ENCODE data around the gene EML6. TPM values are rescaled to one million over a fixed set of nuclear protein-coding genes. Genes with fewer than 3 reads are reported as not detected.

EML6 gene
- polyA plus RNA-seq, 1 of the 3 experiments (the other 2 are of a cell fraction), result 1.1 TPM

GRCh38 chr2:54945391-54946219, 222.1 kb downstream of the EML6 start (continued):
- TF ChIP-seq, protein P1, sequence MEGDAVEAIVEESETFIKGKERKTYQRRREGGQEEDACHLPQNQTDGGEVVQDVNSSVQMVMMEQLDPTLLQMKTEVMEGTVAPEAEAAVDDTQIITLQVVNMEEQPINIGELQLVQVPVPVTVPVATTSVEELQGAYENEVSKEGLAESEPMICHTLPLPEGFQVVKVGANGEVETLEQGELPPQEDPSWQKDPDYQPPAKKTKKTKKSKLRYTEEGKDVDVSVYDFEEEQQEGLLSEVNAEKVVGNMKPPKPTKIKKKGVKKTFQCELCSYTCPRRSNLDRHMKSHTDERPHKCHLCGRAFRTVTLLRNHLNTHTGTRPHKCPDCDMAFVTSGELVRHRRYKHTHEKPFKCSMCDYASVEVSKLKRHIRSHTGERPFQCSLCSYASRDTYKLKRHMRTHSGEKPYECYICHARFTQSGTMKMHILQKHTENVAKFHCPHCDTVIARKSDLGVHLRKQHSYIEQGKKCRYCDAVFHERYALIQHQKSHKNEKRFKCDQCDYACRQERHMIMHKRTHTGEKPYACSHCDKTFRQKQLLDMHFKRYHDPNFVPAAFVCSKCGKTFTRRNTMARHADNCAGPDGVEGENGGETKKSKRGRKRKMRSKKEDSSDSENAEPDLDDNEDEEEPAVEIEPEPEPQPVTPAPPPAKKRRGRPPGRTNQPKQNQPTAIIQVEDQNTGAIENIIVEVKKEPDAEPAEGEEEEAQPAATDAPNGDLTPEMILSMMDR (IDR thresholded peaks at IDR 0.05), result no peak

DNA sequence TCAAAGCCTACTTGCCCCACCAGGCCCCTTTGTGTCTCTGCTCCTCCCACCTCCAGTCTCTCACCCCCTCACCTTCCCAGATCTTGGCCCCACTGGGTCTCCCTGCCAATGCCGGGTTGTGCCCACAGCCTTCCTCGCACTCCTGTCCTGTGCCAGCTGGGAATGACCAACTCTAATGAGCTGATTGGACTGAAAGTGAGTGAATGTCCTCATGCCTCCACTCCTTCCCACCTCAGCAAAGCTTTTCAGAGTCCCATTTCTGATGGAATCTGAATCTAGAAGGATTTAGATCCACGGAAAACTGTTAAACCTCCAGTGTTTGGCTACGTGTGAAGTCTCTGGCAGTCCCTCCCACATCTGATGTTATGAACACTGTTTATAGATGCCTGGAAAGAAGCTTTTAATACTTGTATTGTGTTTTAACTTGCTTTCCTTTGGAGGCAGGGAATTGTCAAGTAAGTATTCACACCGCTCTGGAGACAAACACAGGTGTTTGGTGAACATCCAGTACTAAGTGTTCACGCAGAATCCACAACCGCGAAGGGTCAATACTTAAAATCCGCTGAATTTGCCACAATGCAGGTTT, 222.9 kb downstream of the EML6 start:
- ChIA-PET POLR2A (no interaction called here), CTCF (interaction anchor here (1.1 to 1.5 kb wide), 2 partner anchors 47 to 222 kb away, joined by 4 read pairs; no protein-coding TSS in a partner anchor)
- Histone ChIP-seq H3K9me3 (no peaks in the 10 kb centered on the region), H3K4me3 (ENCODE audit: low read depth in 2 of 2, low read length in 1 of 2) (no peak overlapping the region), H2AFZ (ENCODE audit: low read depth) (no peak overlapping the region), H4K20me1 (ENCODE audit: insufficient read depth) (no peaks in the 10 kb centered on the region), H3K9ac (no peak overlapping the region), H3F3A (replicated peaks; ENCODE audit: insufficient read depth) (no peaks in the 10 kb centered on the region), H3K27me3 (ENCODE audit: insufficient read depth) (no peaks in the 10 kb centered on the region), H3K36me3 (replicated peaks in 1 of 2; ENCODE audit: control insufficient read depth in 1 of 2, insufficient read depth in 2 of 2, low read length in 1 of 2) (no peaks in the 10 kb centered on the region), H3K4me1 (ENCODE audit: control insufficient read depth in 1 of 2, insufficient read depth in 2 of 2, low read depth in 1 of 2, low read length in 1 of 2) (no peaks in the 10 kb centered on the region), H3K27ac (ENCODE audit: low read depth in 2 of 2, low read length in 1 of 2) (no peak overlapping the region), H3K4me2 (no peak overlapping the region), H3K79me2 (ENCODE audit: insufficient read depth) (no peaks in the 10 kb centered on the region), H3K9me2 (no peaks in the 10 kb centered on the region)
- DNase-seq, result no peak
- WGBS (ENCODE audit: low lambda C conversion rate), result 89% methylated on average over 9 of the region's 9 CpGs
- TF ChIP-seq TAF1 (IDR thresholded peaks at IDR 0.05; ENCODE audit: borderline replicate concordance, low read depth, low read length), result no peak
- no peak for TF ChIP-seq RXRA (IDR thresholded peaks at IDR 0.05; ENCODE audit: borderline replicate concordance, low read depth)
- TF ChIP-seq RAD21 (IDR thresholded peaks at IDR 0.05; ENCODE audit: low read length), result no peak
- TF ChIP-seq IRF3 (IDR thresholded peaks at IDR 0.05; ENCODE audit: low read depth, low read length), result no peak
- no peak for TF ChIP-seq ELF1 (IDR thresholded peaks at IDR 0.05)
- TF ChIP-seq, protein P2, sequence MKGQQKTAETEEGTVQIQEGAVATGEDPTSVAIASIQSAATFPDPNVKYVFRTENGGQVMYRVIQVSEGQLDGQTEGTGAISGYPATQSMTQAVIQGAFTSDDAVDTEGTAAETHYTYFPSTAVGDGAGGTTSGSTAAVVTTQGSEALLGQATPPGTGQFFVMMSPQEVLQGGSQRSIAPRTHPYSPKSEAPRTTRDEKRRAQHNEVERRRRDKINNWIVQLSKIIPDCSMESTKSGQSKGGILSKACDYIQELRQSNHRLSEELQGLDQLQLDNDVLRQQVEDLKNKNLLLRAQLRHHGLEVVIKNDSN (IDR thresholded peaks at IDR 0.05; ENCODE audit: borderline replicate concordance, low read depth), result no peak
- TF ChIP-seq POLR2AphosphoS5 (IDR thresholded peaks at IDR 0.05; ENCODE audit: low read depth, low read length), result no peak
- no peak for TF ChIP-seq YY1 (IDR thresholded peaks at IDR 0.05; ENCODE audit: low read depth)
- no peak for TF ChIP-seq RFX5 (IDR thresholded peaks at IDR 0.05; ENCODE audit: low read length)
- no peak for TF ChIP-seq RCOR1 (IDR thresholded peaks at IDR 0.05; ENCODE audit: low read length)
- no peak for TF ChIP-seq JUND (IDR thresholded peaks at IDR 0.05)
- TF ChIP-seq GABPA (IDR thresholded peaks at IDR 0.05; ENCODE audit: low read depth), result no peak
- TF ChIP-seq, protein P1 (IDR thresholded peaks at IDR 0.05), result no peak
- no peak for TF ChIP-seq FOXJ3 (CRISPR knock-in tag; IDR thresholded peaks at IDR 0.05)
- no peak for TF ChIP-seq GATA2 (CRISPR knock-in tag; IDR thresholded peaks at IDR 0.05)
- TF ChIP-seq, protein P3, sequence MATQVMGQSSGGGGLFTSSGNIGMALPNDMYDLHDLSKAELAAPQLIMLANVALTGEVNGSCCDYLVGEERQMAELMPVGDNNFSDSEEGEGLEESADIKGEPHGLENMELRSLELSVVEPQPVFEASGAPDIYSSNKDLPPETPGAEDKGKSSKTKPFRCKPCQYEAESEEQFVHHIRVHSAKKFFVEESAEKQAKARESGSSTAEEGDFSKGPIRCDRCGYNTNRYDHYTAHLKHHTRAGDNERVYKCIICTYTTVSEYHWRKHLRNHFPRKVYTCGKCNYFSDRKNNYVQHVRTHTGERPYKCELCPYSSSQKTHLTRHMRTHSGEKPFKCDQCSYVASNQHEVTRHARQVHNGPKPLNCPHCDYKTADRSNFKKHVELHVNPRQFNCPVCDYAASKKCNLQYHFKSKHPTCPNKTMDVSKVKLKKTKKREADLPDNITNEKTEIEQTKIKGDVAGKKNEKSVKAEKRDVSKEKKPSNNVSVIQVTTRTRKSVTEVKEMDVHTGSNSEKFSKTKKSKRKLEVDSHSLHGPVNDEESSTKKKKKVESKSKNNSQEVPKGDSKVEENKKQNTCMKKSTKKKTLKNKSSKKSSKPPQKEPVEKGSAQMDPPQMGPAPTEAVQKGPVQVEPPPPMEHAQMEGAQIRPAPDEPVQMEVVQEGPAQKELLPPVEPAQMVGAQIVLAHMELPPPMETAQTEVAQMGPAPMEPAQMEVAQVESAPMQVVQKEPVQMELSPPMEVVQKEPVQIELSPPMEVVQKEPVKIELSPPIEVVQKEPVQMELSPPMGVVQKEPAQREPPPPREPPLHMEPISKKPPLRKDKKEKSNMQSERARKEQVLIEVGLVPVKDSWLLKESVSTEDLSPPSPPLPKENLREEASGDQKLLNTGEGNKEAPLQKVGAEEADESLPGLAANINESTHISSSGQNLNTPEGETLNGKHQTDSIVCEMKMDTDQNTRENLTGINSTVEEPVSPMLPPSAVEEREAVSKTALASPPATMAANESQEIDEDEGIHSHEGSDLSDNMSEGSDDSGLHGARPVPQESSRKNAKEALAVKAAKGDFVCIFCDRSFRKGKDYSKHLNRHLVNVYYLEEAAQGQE (IDR thresholded peaks at IDR 0.05; ENCODE audit: low read depth, low read length), result no peak
- no peak for TF ChIP-seq FOXM1 (IDR thresholded peaks at IDR 0.05; ENCODE audit: low read depth)
- TF ChIP-seq USF2 (IDR thresholded peaks at IDR 0.05; ENCODE audit: borderline replicate concordance, low read depth, low read length), result no peak

Data from SK-N-SH (cell line).